Kidney tubule cell (primary cell): Measurements from ENCODE around the gene KLHDC7A.

Source experiments
- DNase-seq: peaks from one replicate; pipeline ENCODE4 v3.0.0-alpha.2; 2018; ENCODE audit warnings: low spot score

The KLHDC7A gene

DNA sequence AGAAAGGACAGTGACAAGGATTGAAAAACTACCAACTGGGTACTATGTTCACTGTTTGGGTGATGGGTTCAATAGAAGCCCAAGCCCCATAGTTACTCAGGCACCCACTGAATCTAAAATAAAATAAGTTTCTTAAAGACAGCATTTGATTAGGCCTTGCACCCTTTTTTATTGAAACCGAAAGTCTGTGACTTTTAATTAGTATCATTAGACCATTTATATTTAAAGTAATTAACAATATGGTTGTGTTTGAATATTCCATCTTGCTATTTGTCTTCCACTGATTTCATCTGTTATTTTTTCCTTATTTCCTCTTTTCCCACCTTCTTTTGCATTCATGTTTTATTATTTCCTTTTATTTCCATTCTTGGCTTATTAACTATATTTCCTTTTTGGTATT is 27.4 kb downstream of the KLHDC7A start:
- DNase-seq = no peak

DNA sequence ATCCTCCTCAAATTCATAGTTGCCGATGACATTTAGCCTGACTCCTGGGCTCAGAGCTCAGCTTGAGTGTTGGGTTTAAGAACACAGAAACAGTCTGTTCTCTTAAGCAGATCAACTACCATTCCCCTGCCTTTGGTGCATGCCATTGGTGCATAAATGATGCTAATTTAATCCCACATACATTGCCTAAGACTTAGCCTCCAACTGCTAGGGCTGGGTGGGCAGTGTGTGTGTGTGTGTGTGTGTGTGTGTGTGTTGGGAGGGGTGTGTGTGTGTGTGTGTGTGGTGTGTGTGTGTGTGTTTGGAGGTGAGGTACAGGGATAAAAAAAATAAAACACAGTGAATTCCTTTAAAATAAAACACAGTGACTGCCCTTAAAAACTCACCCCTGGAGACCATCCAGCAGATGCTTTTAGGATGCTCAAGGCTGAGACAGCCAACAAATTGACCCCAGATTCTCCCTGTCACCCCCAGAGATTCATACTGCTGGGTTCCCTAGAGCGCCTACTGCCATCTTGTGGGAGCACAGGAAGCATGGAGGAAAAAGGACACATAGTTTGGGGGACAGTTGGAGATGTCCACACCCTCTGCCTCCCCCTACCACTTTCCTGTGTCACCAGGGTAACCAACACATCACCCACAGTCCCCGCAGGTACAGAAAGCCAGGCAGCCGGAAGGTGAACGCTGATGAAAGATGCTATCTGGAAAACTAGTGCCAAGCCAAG is 30.6 kb downstream of the KLHDC7A start:
- DNase-seq = no peak

DNA sequence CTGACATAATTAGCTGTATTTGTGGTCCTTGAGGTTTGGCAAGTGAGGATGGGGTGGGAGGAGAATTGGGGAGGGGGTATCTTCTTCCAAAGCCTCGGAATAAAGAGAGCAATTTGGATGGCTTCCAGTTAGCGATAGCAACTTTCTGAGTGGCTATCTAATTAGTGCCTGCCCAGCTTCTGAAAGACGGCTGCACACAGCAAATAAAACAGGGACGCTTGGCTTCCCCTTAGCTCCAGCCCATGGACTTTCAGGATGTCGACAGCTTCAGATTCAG is 31.1 kb downstream of the KLHDC7A start:
- no peak for DNase-seq

DNA sequence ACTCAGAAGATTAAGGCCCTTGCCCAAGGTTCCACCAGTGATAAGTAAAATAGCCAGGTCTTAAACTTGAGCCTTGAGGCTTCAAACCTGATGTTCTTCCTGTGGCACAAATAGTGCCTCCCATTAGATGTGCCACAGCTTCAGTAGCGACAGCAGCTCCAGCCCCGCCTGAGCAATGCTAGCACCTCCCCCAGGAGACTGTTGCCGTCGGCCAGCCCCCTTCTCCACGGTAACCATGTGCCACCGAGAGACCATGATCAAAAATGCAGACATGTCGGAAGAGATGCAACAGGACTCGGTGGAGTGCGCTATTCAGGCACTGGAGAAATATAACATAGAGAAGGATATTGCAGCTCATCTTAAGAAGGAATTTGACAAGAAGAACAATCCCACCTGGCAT is 32.2 kb downstream of the KLHDC7A start:
- no peak for DNase-seq

DNA sequence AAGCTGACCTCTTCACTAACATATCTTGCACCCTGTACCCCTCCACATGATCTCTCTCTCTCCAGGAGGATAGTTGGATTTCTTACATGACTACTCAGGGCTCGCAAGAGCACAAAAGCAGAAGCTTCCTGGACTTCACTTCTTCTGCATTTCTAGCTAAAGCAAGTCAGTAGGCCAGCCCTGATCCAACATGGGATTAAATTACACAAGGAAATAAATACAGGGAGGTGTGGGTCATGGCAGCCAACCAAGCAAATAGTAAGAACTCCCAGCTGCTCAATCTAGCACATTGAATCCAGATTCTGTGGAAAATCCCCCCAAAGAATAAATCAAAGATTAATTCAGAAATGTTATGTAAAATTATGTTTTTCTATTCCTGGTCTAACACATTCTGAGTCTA is 33.3 kb downstream of the KLHDC7A start:
- no peak for DNase-seq

DNA sequence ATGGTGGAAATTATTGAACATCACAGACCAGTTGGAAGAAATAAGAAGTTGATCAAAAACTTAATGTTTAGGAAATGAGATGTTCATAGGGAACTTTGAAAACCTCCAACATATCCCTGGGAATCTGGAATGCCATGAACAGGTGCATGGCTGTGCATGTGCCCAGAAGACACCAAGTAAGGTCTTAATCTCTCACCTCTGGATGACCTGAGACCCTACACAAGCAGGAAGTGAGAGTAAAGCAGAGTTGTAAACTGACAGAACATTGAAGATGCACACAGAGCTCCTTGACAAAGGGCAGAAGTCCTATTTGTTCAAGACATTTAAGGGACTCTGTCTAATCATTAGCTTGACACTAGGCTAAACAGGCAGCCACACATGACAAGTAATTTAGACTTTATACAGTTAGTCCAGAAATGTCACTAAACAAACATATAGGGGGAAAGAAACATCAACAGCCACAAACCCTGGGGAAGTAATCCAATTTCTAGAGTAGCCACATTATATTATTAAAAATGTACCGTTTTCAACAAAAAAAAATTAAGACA is 34.5 kb downstream of the KLHDC7A start:
- DNase-seq = no peak

DNA sequence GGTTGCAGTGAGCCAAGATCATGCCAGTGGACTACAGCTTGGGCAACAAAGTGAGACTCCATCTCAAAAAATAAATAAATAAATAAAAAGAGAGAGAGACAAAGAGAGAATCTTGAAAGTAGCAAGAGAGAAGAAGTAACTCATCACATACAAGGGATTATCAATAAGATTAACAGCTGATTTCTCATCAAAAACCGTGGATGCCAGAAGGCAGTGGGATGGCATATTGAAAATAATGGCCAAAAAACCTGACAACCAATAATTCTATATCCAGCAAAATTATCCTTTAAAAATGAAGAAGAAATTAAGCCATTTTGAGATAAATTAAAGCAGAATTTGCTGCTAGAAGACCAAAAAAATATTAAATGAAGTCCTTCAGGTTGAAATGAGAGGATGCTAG is 35.7 kb downstream of the KLHDC7A start:
- no peak for DNase-seq

DNA sequence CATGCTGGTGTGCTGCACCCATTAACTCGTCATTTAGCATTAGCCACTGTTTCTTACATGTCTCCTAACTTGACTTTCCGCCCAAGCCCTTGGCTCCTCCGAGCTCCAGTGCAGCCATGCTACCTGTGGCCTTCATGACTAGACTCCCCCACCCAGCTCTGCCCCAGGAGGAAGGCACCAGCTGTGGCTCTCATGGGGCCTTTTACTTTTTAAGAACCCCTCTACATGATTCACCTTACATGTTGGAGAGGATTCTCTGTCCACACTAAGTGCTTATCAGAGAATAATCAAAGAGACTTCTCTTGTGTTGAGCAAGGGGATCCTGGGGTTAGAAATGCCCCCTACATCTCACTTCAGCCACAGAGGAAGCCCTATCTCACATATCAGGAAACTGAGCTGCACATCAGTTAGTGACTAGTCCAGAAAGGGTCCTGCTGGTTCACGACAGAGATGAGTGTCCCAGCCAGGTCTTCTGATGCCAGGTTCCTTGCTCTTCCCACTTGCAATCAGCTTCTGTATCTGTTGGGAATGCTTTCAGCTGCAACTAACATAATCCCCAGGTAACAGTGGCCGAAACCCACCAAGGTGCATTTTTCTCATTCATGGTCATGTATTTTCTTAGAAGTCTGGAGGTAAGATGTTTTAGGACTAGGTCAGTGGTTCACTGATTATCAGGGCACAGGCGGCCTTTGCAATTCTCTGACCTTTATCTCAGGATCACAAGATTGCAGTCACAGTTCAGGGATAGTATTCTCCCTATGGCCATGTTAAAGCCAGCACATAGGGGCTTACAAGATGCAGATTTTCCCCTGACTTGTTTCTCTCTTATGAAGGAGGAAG is 45.9 kb downstream of the KLHDC7A start:
- DNase-seq = no peak

DNA sequence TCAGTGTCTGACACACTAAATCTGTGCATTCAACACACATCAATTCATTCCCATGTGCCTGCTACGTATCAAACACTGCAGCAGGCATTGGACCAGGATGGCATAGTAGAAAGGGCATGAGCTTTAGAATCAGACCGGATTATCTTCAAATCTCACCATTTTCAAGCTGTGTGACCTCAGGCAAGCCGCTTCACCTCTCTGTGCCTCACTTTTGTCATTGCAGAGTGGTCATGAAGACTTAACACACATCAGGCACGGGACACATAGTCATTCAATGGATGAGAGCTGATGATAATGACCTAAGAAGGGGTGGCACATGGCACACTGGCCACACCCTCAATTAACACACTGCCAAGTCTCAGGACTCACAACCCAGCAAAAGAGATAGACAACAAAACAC is 46.8 kb downstream of the KLHDC7A start:
- DNase-seq = no peak

DNA sequence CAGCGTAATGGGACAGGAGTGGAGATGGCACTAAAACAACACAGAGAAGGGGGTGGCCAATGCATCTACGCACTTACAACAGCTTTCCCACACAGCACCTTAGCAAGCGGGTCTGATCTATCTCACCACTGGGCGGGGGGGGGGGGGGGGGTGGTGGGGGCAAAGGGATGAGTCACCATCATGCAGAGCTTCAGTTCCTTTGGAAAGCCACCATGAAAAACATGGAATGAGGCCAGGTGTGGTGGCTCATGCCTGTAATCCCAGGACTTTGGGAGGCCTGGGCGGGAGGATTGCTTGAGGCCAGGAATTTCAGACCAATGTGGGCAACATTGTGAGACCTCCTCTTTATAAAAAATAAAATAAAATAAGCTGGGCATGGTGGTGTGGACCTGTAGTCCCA is 47.2 kb downstream of the KLHDC7A start:
- DNase-seq = no peak

DNA sequence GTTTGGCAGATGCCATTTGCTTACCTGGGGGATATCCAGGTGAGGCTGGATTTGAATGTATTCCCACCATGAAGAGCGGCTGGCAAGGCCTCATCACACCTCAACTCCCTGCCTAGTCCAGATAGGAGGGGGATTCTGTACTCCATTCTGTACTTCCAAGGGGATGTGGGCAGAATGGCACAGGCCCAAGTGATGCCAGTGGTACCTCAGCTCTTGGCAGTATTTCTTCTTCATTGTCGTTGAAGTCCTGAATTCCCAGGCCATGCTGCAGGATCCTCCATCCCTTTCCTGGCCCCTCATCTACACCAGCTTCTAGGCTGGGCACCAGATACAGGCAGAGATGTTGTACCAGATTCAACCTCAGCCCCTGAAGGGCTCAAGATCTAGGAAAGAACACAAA is 47.9 kb downstream of the KLHDC7A start:
- no peak for DNase-seq

DNA sequence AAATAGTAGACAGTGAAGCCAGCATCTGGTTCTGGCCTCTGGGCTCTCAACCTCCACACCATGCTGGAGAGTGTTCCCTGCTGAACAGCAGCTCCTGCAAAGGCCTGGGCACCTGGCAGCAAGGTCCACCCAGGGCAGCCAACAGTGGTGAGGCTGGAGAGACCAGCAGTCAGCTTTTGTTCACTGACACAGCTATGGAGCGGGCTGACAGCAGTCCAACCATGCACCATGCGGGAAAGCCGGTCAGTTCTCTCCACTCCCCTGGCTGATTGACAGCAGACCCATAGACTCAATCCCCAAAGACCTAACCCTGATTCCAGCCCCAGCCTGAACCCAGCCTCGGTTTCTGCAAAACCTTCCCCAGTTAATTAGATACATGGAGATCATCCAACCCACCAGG is 49.0 kb downstream of the KLHDC7A start:
- no peak for DNase-seq

DNA sequence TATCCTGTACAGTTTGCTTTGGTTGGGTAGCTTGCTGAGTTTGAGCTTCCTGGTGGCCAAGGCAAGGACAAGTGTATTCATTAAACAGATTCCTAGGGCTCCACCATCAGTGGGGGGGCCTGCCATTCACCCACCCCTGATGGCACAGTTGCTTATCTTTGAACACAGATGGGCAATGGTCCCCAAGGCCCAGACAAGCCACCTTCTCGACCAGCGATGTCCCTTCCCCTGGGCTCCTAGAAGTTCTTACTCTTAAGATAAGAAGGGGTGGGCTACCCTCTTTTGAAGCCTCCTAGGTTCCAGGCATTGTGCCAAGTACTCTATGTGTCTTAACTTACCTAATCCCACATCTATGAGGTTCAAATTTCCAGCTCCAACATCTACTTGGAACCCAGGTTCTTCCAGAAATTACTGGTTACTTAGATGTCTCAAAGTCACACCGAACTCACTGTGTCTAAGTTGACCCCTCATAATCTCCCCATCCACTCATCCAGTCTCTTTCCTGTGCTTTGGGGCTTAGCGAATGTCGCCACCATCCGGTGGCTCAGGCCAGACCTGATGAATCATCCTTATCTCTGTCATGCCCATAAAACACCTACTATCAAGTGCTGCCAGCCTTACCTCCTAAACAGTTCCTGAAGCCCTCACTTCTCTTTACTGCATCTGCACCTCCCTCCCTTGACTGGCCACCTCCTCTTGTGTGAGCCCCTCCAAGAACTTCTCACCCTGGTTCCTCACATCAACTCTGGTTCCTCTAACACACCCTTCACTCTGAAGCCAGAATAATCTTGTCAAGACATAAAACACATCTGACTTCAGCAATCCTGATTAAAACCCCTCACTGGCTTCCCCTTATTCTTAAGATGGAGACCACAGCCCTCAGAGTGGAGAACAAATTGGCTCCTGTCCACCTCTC is 50.1 kb downstream of the KLHDC7A start:
- DNase-seq = peak; percentile 25

DNA sequence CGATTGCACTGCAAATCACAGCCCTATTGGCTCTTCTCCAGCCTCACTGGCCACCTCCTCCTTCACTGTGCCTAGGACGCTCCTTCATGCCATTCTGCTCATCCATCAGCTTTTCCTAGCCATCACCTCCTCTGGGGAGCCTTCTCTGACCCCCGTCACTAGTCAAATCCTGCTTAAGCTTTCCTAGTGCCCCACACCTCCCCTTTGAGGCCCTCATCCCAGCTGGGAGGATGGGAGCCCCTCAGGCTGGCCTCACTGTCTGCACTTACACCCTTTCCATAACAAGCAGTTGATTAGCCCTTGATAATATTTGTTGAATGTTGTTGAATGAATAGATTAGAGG is 50.7 kb downstream of the KLHDC7A start:
- no peak for DNase-seq

DNA sequence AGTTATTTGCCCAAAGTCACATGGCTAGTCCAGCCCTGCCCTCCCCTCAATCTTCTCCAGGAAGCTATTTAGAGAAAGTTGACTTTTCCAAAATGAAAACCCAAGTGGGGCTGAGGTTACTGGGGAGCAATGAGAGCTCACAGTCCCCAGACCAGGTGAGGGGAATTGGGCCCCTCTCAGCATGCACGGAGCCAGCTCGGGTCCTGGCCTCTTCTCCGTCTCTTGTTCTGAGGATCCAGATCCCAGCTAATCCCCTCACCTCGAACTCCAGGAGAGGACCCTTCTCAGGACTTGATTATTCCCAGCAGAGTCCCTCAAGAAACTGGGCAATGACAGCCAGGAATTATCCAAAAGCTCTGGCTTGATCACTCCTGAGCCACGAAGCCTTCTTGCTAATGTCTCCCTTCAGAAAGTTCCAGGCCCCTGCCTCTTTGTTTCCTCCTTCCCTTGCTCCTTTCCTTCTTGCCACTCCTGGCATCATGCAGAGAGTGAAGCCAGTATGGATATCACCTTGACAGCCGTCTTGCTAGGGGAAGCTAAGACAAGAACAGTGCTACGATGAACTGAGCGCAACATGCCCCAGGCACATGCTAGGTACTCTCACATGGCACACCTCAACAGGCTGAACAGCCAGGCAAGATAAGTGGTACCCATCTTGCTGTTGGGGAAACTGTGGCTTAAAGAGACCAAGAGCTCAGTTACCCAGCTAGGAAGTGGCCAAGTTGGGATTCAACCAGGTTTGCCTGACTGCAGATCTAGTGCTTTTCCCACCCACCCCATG is 51.9 kb downstream of the KLHDC7A start:
- DNase-seq = no peak

DNA sequence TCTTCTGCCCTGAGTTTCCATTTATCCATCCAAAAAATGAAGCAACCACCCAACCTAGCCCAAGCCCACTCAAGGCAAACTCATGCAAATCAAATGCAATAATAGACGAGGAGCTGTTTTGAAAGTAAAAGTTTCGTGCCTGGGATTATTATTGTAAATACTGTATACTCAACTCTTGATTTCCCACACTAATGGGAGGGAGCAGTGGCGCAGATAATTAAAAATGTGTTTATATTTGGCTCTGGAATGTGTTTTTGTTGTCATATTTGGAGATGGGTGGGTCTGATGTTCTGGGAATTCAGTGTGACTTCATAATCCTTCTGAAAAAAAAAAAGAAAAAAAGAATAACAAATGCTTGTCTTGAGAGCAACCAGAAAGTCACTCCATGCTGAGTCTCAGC is 52.5 kb downstream of the KLHDC7A start:
- DNase-seq = no peak

DNA sequence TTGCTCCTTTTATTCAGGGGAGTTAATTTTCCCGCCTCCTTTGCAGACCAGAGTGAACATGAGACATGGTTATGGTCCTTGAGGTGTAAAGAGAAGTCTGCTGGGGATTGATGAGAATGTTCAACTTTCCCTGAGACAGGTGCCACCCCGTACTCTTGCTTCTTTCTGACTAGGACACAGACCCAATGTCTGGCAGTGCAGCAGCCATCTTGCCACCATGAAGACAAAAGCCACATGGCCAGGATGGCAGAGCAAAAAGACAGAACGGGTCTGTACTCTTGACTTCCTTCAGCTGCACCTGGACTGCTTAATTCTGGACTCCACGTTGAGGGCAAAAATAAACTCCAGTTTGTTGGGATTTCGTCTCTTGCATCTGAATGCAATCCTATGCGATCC is 54.1 kb downstream of the KLHDC7A start:
- no peak for DNase-seq
